Esophagus squamous epithelium (tissue), 4 donors: ENCODE results near the gene TANGO2.

ENCODE experiments used
- CTCF ChIP-seq, 6 experiments: fragments of 450-650 bp in 4 of 6; fragments of 200-600 bp in 2 of 6; sonication (generic) in 2 of 6; IDR thresholded peaks; one replicate each; pipeline ENCODE4 v1.5.1; 2016 to 2019; ENCODE audit warnings: antibody characterized with exemption in 6 of 6, mild to moderate bottlenecking in 4 of 6, moderate library complexity in 4 of 6
- POLR2A ChIP-seq, 4 donors: fragments of 450-650 bp; IDR thresholded peaks; one replicate each; pipeline ENCODE4 v1.6.1; 2017; ENCODE audit warnings: antibody characterized with exemption in 4 of 4, mild to moderate bottlenecking in 4 of 4, moderate library complexity in 3 of 4

GRCh38 chr22:20112623-20113511 is 92.0 kb downstream of the TANGO2 start:
- TF ChIP-seq CTCF (IDR thresholded peaks at IDR 0.05) (no peak), POLR2A (IDR thresholded peaks at IDR 0.05) (no peak)
